ENCODE results near the gene LRRC49.
"Not testable (repeated sequence)": the region's sequence is repeated elsewhere in the genome, so short reads cannot be mapped to it uniquely, and the experiment has no call there.

LRRC49 gene

GRCh38 chr15:70933411-70933810 is 40.8 kb downstream of the LRRC49 start:
- no peaks in the 10 kb centered on the region for H3K36me3 ChIP-seq (ENCODE audit: control insufficient read depth, insufficient read depth, low read length)
- H3K27me3 ChIP-seq (replicated peaks; ENCODE audit: control insufficient read depth, insufficient read depth, low read length), result no peaks in the 10 kb centered on the region
- no peak for TF ChIP-seq CTCF (IDR thresholded peaks at IDR 0.05; ENCODE audit: insufficient read depth, low read length, poor library complexity, severe bottlenecking)
- no peak for DNase-seq (ENCODE audit: extremely low read depth, insufficient read length)
- no peak overlapping the region for H3K4me3 ChIP-seq (replicated peaks; ENCODE audit: low read depth, low read length)

GRCh38 chr15:70935631-70936030 is 43.0 kb downstream of the LRRC49 start:
- no peak for DNase-seq (ENCODE audit: extremely low read depth, insufficient read length)
- no peaks in the 10 kb centered on the region for H3K27me3 ChIP-seq (replicated peaks; ENCODE audit: control insufficient read depth, insufficient read depth, low read length)
- H3K36me3 ChIP-seq (ENCODE audit: control insufficient read depth, insufficient read depth, low read length), result no peaks in the 10 kb centered on the region
- no peak for TF ChIP-seq CTCF (IDR thresholded peaks at IDR 0.05; ENCODE audit: insufficient read depth, low read length, poor library complexity, severe bottlenecking)
- H3K4me3 ChIP-seq (replicated peaks; ENCODE audit: low read depth, low read length), result no peak overlapping the region

GRCh38 chr15:70936326-70936725 is 43.7 kb downstream of the LRRC49 start:
- DNase-seq (ENCODE audit: extremely low read depth, insufficient read length), result no peak
- H3K27me3 ChIP-seq (replicated peaks; ENCODE audit: control insufficient read depth, insufficient read depth, low read length), result no peaks in the 10 kb centered on the region
- no peak overlapping the region for H3K4me3 ChIP-seq (replicated peaks; ENCODE audit: low read depth, low read length)
- TF ChIP-seq CTCF (IDR thresholded peaks at IDR 0.05; ENCODE audit: insufficient read depth, low read length, poor library complexity, severe bottlenecking), result no peak
- no peaks in the 10 kb centered on the region for H3K36me3 ChIP-seq (ENCODE audit: control insufficient read depth, insufficient read depth, low read length)

- H3K36me3 ChIP-seq (ENCODE audit: control insufficient read depth, insufficient read depth, low read length); DNase-seq (ENCODE audit: extremely low read depth, insufficient read length); H3K27me3 ChIP-seq (replicated peaks; ENCODE audit: control insufficient read depth, insufficient read depth, low read length); H3K4me3 ChIP-seq (replicated peaks; ENCODE audit: low read depth, low read length): not testable (repeated sequence)
These were observed 50.7 kb downstream of the LRRC49 start for GRCh38 chr15:70943285-70943684.

- Histone ChIP-seq H3K27me3 (replicated peaks; ENCODE audit: control insufficient read depth, insufficient read depth, low read length) (no peaks in the 10 kb centered on the region), H3K4me3 (replicated peaks; ENCODE audit: low read depth, low read length) (no peak overlapping the region), H3K36me3 (ENCODE audit: control insufficient read depth, insufficient read depth, low read length) (no peaks in the 10 kb centered on the region)
- DNase-seq (ENCODE audit: extremely low read depth, insufficient read length), result no peak
- no peak for TF ChIP-seq CTCF (IDR thresholded peaks at IDR 0.05; ENCODE audit: insufficient read depth, low read length, poor library complexity, severe bottlenecking)
These were observed 55.0 kb downstream of the LRRC49 start for GRCh38 chr15:70947351-70948335.

- no peak overlapping the region for H3K4me3 ChIP-seq (replicated peaks; ENCODE audit: low read depth, low read length)
- TF ChIP-seq CTCF (IDR thresholded peaks at IDR 0.05; ENCODE audit: insufficient read depth, low read length, poor library complexity, severe bottlenecking), result no peak
- no peak for DNase-seq (ENCODE audit: extremely low read depth, insufficient read length)
- no peaks in the 10 kb centered on the region for H3K27me3 ChIP-seq (replicated peaks; ENCODE audit: control insufficient read depth, insufficient read depth, low read length)
- H3K36me3 ChIP-seq (ENCODE audit: control insufficient read depth, insufficient read depth, low read length), result no peaks in the 10 kb centered on the region
These were observed 58.3 kb downstream of the LRRC49 start for GRCh38 chr15:70950953-70951352.
